GM18909 (cell line): ENCODE data around the gene ZNF44.
A peak's percentile ranks its signal among the peaks of the same experiment; 100 is the strongest.
"Not testable (repeated sequence)": the region's sequence is repeated elsewhere in the genome, so short reads cannot be mapped to it uniquely, and the experiment has no call there.

ENCODE experiments used
- ATAC-seq: cut with Tn5 transposase; IDR thresholded peaks from one replicate; pipeline ENCODE4 v1.9.1; 2021; ENCODE audit warnings: mild to moderate bottlenecking; ENCODE audit not compliant: unreplicated experiment, poor library complexity

The ZNF44 gene

DNA sequence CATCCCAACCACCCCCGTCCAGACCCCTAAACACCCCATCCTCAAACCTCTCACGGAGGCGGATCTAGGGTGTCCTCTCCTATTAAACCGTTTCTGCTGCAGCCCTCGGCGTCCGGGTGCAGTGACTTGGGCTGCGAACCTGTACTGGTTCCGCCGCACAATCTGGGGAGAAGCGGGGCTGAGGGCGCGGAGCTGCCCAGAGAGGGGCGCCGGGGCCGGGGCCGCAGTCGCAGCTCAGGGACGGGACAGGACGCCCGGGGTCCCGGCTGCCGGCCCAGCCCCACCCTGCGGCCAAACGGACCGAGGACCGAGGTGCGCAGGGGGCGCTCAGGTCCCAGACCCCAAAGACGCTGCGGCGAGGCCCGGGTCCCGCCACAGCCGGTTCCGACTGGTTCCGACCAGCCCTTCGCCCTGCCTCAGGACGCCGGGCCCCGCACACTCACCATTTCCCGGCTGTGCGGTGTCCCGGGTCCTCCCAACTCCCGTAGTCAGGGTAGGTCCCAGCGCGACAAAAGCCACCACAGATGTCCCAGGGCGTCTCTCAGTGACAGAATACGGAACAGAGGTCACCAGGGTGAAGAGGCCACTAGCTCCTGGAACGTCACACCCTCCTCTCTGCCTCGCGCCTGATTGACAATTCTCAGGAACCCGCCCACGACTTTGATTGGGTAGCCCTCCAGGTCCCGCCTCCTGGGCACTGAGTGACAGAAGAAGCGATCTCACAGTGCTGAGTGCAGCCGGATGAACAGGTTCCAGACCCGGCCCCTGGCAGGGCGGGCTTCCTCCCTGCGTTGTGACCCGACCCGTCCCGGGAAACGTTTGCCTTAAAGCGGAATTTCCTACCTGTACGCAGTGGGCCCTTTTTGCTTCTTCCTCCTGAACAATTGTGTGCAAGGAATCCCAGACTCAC, at the start of gene ZNF44:
Gene ZNF44 (minus strand): TSS at position 635 of the 910 bp plus-strand sequence. CDS start 189 bp downstream, at position 446.
- peak; percentile 91 for ATAC-seq

DNA sequence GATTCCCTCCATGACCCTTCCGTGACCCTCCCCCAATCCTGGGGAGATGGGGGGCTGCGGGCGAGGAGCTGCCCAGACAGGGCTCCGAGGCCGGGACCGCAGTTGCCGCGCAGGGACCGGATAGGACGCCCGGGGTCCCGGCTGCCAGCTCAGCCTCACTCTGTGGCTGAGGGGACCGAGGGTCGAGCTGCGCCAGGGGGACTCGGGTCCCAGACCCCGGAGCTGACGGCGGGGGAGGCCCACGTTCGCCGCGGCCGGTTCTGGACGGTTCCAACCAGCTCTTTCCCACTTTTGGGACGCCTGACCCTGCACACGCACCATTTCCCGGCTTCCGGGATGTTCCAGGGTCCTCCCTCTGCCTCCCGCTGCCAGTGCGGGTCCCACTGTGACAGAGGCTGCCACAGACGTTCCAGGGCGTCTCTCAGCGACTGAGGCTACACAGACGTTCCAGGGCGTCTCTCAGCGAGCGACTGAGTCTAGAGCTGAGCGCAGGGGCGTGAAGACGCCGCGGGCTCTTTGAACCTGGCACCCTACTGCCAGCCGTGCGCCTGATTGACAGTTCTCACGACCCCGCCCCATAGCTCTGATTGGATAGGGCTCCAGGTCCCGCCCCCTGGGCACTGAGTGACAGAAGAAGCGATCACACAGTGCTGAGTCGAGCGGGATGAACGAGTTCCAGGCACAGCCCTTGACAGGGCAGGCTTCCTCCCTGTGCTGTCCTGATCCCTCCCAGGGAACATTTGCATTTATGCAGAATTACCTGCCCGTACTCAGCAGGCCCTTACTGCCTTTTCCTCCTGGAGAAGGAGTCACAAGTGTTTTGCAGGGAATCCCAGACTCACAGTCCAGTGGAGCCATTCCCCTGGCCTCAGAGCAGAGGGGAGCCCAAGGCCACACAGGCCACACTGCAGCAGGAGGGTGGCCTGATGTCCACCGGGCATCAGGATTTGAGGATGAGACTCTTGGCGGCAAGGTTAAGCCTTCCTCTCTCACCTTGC, 38.8 kb upstream of the ZNF44 start, which contains the start of gene ZNF563:
Gene ZNF563 (minus strand): TSS at position 472 of the 998 bp plus-strand sequence. CDS start 151 bp downstream, at position 321.
- peak; percentile 96 for ATAC-seq

DNA sequence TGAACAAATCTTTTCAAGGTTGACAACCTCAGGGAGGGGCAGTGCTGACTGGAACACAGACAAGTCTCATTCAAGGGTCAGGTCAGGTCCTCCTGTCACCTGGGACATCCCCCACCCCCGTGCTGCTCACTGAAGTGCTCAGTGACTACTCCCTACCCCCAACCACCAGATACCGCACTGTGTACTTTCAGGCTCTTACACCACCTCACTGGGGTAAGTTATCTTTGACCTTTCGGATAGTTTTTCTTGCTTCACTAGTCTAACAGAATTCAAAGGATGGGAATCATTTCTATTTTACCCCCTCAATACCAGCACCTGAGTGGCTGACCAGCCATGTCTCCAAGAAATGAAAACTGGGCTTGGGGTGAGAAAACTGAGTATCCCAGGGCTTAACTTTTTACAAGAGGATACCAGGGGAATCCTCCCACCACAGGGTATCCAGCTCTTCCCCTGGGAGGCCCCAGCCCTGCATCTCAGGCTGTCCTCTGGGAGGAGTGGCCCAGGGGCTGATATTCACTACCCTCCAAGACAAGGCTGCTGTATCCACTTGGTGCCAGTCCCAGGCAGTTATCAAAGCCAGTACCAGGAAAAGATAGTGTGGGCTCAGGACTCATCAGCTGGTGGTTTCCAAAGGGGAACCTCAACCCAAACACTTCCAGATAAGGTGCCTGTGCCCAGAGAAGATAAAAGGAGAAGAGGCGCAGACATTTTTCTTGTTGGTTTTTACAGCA, 36.7 kb upstream of the ZNF44 start:
- ATAC-seq = peak; percentile 33

DNA sequence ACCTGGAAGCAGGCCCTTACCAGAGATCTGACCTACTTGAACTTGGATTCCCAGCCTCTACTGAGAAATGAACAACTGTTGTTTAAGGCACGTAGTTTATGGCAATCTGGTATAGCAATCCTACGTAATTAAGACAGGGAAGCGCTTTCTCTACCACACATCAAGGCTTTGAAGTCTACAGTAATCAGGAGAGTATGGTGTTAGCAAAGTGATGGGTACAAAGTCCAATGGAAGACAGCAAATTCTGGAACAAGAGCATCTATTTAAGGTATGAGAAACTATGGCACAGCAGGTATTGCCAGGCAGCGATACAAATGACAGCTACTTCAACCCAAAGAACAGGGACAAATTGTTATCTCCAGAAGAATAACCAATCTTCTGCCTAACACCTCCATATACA, 35.7 kb upstream of the ZNF44 start:
- no peak for ATAC-seq

DNA sequence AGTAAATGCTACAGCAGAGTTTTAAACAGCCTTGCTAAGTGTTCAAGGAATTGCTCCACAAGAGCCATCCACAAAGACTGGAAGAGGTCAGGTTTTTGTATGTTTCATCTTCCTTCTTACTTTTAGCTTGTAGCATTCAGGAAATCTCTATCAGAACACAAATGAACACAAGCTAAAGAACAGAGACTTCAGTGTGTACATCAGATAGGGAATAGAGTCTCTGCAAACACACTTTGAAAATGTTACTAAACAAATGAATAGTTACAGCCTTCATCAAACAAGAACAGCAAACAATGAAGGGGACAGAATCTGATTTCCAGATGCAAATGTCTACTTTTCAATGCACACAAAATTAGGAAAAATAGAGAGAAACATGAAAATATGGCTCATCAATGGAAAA, 31.0 kb upstream of the ZNF44 start:
- no peak for ATAC-seq

DNA sequence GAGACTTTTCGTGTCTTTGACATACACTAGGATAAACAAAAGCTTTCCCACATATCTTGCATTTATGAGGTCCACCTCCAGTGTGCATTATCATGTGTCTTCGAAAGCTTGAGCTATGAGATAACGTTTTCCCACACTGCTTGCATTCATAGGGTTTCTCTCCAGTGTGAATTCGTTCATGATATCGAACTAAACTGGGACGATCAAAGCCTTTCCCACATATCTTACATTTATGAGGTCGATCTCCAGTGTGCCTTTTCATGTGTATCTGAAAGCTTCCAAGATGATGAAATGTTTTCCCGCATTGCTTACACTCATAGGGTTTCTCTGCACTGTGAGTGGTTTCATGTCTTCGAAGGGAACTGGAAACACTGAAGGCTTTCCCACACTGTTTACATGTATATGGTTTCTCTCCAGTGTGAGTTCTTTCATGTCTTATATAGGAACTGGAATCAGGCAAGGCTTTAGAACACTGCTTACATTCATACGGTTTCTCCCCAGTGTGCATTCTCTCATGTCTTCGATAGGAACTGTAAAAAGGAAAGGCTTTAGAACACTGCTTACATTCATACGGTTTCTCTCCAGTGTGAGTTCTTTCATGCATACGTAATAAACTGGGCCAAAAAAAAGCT, 24.2 kb upstream of the ZNF44 start:
- ATAC-seq = no peak

DNA sequence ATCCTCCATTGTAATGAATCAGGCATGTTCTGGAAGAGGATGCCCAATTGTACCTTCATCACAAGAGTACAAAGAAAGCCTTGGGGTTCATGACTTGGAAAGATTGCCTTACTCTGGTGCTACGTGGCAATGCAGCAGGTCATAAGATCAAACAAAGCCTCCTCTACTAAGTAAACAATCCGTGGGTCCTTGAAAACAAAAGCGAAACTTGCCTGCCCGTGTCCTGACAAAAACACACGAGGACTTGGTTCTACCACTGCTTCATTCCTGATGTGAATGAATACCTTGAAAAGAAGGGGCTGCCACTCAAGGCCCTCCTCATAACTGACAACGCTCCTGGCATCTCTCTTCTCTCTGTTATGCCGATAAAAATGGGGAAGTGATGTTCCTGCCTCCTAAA, 19.9 kb upstream of the ZNF44 start:
- no peak for ATAC-seq

DNA sequence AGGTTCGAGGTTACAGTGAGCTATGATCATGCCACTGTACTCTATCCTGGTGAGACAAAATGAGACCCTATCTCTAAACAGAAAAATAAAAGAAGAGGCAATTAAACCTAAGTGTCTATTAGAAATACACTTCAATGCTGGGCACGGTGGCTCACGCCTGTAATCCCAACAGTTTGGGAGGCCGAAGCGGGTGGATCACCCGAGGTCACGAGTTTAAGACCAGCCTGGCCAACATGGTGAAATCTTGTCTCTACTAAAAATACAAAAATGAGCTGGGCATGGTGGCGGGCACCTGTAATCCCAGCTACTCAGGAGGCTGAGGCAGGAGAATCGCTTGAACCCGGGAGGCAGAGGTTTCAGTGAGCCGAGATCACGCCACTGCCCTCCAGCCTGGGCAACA, 14.2 kb upstream of the ZNF44 start:
- not testable (repeated sequence) for ATAC-seq

DNA sequence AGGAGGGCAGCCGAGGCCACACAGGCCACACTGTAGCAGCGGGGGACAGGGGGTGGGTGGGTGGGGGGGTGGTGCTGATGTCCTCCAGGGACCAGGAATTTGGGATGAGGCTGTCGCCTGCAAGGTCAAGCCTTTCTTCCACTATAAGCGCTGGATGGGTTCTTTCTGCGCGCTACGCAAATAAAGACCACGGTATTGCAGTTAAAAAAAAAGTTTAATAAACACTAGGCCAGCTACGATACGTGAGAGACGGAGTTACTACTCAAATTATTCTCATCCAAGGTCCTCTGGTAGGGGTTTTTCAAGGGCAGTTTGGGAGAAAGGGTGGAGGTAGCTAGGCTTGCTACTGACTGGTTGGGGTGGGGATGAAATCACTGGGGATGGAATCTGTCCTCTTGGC, 508 bp upstream of the ZNF44 start:
- ATAC-seq = no peak

DNA sequence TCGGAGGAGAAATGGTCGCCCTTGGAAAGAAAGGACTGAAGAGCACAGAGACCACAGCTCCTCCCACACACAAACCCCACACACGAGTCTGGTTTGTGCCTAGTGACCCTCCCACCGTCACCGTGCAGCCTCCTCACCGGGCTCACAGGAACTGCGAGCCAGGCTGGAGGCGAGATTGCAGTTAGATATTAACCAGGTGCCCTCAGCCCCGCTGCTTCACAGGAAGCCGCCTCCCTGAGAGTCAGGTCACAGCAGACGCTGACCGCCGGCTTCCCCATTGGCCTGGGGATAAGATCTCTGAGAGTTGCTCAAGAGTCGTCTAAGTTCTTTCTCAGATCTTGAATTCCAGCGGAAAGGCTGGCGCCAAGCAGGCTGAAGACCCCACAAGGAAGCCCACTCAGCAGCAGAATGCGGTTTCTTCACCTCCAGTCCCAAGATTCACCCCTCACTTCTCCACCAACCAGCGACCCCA, 870 bp downstream of the ZNF44 start:
- ATAC-seq = peak; percentile 56

DNA sequence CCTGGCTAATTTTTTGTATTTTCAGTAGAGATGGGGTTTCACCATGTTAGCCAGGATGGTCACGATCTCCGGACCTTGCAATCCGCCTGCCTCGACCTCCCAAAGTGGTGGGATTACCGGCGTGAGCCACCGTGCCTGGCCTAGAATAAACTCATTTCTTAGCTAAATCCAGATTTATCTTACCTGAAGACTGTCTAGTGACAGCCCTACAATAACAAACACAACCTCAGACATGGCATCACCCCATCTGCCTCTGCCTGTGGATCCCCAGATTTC, 5.0 kb downstream of the ZNF44 start:
- no peak for ATAC-seq

DNA sequence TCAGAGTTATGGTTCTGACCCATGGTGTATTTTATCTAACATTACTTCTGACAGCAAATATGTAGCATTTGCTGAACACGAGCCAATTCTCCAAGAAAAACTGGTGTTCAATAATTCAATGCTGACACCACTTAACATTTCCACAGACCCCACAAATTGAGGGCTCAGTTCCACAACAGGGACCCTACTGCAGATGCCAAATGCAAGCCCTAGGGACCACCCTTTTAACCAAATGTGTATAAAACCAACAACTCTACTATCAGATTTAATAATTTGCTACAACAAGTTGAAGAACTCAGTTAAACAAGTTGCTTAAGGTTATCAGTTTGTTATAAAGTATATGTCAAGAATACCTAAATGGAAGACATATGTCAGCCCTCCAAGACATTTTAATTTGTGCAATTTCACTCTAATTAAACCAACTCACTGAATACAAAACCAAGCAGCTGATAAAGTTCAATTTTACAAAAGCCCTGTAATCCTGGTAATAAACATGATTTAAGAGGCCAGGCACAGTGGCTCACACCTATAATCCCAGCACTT, 6.7 kb downstream of the ZNF44 start:
- no peak for ATAC-seq

DNA sequence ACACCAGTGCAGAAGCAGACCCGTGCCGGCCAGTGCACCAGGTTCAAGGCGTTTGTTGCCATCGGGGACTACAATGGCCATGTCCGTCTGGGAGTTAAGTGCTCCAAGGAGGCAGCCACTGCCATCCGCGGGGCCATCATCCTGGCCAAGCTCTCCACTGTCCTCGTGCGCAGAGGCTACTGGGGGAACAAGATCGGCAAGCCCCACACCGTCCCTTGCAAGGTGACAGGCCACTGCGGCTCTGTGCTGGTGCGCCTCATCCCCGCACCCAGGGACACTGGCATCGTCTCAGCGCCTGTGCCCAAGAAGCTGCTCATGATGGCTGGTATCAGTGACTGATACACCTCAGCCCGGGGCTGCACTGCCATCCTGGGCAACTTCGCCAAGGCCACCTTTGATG, 10.1 kb downstream of the ZNF44 start:
- no peak for ATAC-seq

DNA sequence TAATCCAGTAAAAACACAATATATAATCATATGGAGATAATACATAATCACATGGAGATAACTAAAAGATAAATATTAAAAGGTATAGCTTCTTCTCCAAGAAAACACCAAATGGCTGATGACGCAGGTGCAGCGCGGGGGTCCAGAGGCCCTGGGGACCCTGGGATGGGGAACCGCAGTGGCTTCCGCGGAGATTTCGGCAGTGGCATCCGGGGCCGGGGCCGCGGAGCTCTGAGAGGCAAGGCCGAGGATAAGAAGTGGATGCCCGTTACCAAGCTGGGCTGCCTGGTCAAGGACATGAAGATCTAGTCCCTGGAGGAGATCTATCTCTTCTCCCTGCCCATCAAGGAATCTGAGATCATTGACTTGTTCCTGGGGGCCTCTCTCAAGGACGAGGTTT, 10.5 kb downstream of the ZNF44 start:
- no peak for ATAC-seq

DNA sequence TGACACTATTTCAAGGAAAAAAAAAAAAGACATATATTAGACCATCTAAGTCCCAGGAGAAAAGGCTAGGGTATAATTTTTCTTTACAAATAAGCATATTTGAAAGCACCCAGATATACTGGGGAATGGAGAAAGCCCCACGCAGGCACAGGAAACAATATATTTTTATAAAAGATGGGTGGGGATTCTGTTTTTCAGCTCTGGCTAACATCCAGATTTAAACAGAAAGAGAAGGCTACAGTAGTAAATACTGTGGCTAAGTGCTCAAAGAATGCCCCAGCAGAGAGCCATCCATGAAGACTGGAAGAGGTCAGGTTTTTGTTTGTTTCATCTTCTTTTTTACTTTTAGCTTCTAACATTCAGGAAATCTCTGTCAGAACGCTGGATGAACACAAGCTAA, 16.0 kb downstream of the ZNF44 start:
- ATAC-seq = no peak

DNA sequence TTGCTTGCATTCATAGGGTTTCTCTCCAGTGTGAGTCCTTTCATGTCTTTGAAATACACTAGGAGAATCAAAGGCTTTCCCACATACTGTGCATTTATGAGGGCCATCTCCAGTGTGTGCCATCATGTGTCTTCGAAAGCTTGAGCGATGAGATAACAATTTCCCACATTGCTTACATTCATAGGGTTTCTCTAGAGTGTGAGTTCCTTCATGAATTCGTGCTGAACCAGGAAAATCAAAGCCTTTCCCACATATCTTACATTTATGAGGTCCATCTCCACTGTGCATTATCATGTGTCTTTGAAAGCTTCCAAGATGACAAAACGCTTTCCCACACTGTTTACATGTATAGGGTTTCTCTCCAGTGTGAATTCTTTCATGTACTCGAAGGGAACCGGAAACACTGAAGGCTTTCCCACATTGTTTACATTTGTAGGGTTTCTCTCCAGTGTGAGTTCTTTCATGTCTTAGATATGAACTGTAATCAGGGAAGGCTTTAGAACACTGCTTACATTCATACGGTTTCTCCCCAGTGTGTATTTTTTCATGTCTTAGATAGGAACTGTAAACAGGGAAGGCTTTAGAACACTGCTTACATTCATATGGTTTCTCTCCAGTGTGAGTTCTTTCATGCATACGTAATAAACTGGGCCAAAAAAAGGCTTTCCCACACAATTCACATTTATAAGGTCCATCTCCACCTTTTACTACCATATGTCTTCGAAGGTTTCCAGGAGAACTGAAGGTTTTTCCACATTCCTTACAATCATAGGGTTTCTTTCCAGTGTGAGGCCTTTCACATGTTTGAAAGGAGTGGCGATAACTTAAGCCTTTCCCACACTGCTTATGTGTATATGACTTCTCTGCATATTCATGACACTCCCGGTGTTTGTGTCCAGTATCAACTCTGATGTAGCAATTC, 21.4 kb downstream of the ZNF44 start:
- ATAC-seq = no peak

DNA sequence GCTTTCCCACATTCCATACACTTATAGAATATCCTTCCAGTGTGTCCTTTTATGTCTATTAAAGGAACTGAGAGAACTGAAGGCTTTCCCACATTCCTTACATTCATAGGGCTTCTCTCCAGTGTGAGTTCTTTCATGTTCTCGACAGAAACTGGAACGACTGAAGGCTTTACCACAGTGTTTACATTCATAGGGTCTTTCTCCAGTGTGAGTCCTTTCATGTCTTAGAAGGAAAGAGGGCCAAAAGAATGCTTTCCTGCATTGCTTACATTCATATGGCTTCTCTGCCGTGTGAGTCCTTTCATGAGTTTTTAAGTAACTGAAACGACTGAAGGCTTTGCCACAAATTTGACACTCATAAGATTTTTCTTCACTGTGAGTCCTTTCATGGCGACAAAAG, 22.3 kb downstream of the ZNF44 start:
- no peak for ATAC-seq

DNA sequence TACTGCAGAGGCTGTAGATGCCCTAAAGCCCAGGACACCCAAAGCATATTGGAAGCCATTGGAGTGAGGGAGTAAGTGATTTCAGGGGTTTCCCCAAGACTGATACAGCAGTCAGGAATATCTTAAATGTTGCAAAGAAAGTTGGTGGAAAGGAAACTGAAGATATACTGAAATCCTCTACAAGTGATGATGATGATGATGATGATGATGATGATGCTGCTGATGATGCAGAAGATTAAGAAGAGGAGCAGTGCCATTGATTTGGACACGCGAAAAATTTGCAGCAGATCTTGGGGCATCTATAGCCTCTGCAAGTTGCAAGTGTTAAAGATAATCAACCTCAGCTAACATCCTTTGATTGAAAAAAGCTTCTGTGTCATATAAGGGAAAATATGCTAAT, 23.8 kb downstream of the ZNF44 start:
- no peak for ATAC-seq
